Ectodermal cell (in vitro differentiated cells): ENCODE measurements around the gene FYN.

Experiments
- H3K27ac ChIP-seq: 2 replicates; pipeline ENCODE4 v1.7.0; 2013; ENCODE audit warnings: mild to moderate bottlenecking, low read depth, low read length; ENCODE audit not compliant: insufficient read depth, poor library complexity, severe bottlenecking
- H3K27me3 ChIP-seq: 2 replicates; pipeline ENCODE4 v1.7.0; 2013; ENCODE audit warnings: mild to moderate bottlenecking, low read length; ENCODE audit not compliant: insufficient read depth, control insufficient read depth, poor library complexity, severe bottlenecking
- H3K36me3 ChIP-seq: one replicate; pipeline ENCODE4 v1.7.0; 2013; ENCODE audit warnings: low read length; ENCODE audit not compliant: control insufficient read depth, insufficient read depth
- H3K4me1 ChIP-seq: one replicate; pipeline ENCODE4 v1.7.0; 2013; ENCODE audit warnings: low read length; ENCODE audit not compliant: control insufficient read depth, insufficient read depth
- H3K4me3 ChIP-seq: 2 replicates; pipeline ENCODE4 v1.7.0; 2013; ENCODE audit warnings: low read depth, low read length, control low read depth; ENCODE audit not compliant: insufficient read depth
- H3K9me3 ChIP-seq: 2 replicates; pipeline ENCODE4 v1.7.0; 2013; ENCODE audit warnings: mild to moderate bottlenecking, low read length, moderate library complexity; ENCODE audit not compliant: control insufficient read depth
- WGBS, 2 experiments: methylation state at CpG; one replicate each; pipeline ENCODE4 v1.1.7; 2013; ENCODE audit warnings: missing lambda C conversion rate in 2 of 2; 5-methylcytosine and 5-hydroxymethylcytosine counted together

Gene FYN

DNA sequence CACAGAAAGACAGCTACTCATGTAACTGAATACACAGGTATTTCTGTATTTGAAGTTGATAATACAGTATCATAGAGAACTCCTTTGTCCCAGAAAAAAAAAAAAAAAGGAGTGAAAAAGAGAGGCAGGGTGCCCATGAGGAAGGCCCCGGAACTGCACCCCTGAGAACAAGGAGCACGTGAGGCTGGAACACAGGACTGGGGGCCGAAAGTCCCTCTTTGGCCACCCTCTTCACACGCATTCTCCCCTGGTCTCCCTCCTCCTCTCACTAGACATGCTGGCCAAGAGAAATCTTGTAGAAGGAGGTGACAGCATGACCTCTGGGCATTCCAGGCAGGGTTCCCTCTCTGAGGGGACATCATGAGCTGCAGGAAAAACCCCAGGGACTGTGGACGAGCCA lies 204.8 kb downstream of the FYN start:
- Histone ChIP-seq H3K27me3 (no peaks in the 10 kb centered on the region), H3K36me3 (peaks cover 11% of the 10 kb centered on the region), H3K27ac (no peak overlapping the region)

DNA sequence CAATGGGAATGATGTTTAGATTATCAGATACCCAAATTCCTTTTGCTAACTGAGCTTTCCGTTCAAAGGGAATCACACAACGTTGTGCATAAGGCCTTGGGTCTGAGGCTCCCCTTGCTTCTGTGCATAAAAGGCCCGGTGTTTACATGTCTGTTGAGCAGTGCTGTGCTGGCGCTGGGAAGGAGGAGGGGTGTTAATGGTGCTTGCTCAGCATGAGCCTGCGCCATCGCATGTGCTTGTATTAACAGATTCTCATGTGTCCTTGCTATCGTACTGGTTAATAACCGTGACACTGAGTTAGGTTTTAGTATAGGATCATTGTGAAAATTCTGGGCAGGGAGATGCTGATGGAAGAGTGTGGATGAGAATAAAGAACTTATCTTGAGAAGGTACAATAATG lies 205.3 kb downstream of the FYN start:
- 90 to 91% methylated on average over 8 of the region's 8 CpGs for WGBS, 2 experiments
- Histone ChIP-seq H3K4me1 (peaks cover 20% of the 10 kb centered on the region), H3K27ac (no peak overlapping the region), H3K9me3 (no peaks in the 10 kb centered on the region), H3K27me3 (no peaks in the 10 kb centered on the region), H3K4me3 (no peak overlapping the region), H3K36me3 (peaks cover 11% of the 10 kb centered on the region)

More for the DNA sequence above, 204.8 kb downstream of the FYN start:
- Histone ChIP-seq H3K9me3 (no peaks in the 10 kb centered on the region), H3K4me1 (peaks cover 20% of the 10 kb centered on the region), H3K4me3 (no peak overlapping the region)
- WGBS, 2 experiments: 79 to 86% methylated on average over 5 of the region's 5 CpGs

DNA sequence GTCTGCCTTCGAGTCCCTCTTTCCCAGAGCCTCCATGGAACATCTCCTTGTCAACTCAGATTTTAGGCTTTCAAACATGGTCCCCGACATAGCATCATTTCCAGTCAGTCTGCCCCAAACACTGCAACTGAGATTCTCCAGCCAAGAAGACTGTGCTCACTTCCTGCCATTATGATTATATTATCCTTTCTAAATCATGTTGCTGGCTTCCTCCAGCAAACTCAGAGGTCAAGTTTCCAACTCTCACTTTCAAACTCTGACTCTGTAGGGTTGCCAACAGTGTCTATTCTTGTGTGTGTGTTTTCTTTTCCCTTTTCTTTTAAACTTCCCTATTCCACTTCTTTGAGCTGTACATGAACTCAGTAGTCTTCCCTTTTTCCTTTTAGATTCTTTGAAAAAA lies 206.4 kb downstream of the FYN start:
- H3K4me1 ChIP-seq: peaks cover 27% of the 10 kb centered on the region
- 95 to 98% methylated on average over 2 of the region's 2 CpGs for WGBS, 2 experiments
- no peaks in the 10 kb centered on the region for H3K9me3 ChIP-seq
- no peak overlapping the region for H3K4me3 ChIP-seq
- no peak overlapping the region for H3K27ac ChIP-seq
- peaks cover 6% of the 10 kb centered on the region for H3K36me3 ChIP-seq
- no peaks in the 10 kb centered on the region for H3K27me3 ChIP-seq

DNA sequence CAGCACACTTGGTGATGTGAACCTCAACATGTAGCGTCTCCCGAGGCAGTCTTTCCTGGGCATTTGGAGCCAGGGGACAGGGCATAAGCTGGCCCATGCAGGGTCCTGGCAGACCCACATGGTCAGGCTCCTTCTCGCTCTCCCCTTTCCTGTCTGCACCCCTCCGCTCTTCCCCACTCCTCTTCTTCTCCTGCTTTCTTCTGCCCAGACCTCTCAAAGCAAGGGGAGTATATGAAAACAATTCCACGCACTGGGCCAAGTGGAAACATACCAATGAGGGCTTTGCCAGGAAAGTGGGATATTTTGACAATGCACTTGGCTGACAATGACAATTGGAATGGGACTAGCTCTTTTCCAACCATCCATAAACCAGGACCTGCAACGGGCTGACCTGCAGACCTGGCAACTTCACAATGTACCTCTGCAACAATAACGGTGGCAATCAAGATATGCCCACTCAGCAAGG lies 208.7 kb downstream of the FYN start:
- Histone ChIP-seq H3K36me3 (no peaks in the 10 kb centered on the region), H3K4me3 (no peak overlapping the region), H3K9me3 (no peaks in the 10 kb centered on the region), H3K27me3 (no peaks in the 10 kb centered on the region), H3K4me1 (peaks cover 37% of the 10 kb centered on the region), H3K27ac (no peak overlapping the region)
- 94% methylated on average over 7 of the region's 7 CpGs for WGBS, 2 experiments

DNA sequence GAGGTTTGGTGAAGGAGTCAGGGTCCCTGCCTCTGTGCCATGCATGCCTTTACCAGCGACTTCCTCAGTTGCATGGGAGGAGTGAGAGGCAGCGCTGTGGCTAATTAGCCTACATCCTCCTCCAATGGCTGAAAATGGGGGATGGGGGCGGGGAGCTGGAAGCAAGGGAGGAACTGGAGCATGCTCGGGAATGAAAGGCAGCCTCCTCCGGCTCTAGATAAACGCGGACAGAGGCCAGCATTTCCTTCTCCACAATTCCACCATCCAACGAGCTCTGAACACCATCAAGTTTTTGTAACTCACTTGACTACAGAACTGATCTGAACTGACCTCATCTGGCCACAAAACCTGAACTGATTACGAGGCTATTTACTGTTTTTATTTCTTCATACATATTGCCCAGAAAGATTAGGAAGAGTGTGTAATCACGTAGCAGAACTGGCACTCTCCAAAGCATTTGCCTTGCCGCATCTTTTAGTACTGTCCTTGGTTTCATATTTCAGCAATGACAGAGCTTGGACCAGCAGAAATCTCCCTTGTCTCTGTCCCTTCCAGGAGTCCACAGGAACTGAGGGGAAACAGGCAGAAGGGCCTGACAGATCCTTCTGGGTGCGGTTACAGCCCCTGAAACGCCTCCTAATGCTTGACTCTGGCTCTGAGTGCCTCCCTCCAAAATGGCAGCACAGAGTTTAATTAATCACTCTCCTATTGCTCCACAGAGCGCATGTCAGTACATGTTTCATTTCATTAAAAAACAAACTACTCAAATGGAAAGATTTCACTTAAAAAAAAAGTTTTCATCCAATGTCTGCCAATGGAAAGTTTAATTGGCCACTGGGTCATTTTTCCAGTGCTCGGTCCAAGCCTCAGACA lies 209.3 kb downstream of the FYN start:
- no peaks in the 10 kb centered on the region for H3K36me3 ChIP-seq
- peak overlapping the region; percentile 22 for H3K27ac ChIP-seq
- H3K27me3 ChIP-seq: no peaks in the 10 kb centered on the region
- H3K4me3 ChIP-seq: no peak overlapping the region
- H3K4me1 ChIP-seq: peaks cover 37% of the 10 kb centered on the region
- no peaks in the 10 kb centered on the region for H3K9me3 ChIP-seq
- 36 to 41% methylated on average over 15 of the region's 15 CpGs for WGBS, 2 experiments

DNA sequence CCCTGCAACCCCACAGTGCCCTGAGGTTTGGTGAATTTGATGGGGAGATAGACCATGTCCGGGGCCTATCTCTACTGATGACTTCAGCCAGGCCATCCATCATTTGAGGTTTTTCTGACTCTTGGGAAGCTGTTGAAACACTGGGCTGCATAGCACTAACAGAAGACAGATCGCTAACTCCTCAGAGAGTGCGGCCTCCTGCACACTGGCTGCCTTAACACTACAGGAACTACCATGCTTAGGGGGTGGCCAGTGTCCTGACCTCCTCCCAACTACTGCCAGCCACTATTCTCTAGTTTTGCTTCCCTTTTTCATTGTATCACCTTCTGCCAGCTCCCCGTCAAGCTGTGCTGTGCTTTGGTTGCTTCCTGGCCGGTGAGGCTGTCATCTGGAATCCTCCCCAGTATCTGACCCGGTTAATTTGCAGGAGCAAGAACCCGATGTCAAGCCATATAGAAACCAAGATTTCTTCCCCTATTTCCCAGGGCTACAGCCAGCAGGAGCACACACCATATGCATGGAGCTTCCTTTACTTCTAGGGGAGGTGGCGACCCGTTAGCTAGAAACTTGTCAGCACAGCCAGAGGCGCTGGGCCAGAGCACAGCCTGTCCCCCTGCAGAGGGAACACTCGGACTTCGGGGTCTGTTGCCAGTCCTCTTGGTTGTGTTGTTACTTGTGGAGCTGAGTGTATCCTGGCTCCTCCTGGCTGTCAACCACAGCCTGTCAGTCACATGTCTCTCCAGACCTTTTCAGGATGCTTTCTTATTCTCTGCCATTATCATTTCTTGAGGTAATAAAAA lies 210.3 kb downstream of the FYN start:
- 63 to 69% methylated on average over 12 of the region's 12 CpGs for WGBS, 2 experiments
- Histone ChIP-seq H3K4me1 (peaks cover 37% of the 10 kb centered on the region), H3K27me3 (no peaks in the 10 kb centered on the region), H3K4me3 (no peak overlapping the region), H3K27ac (no peak overlapping the region), H3K9me3 (no peaks in the 10 kb centered on the region), H3K36me3 (no peaks in the 10 kb centered on the region)

DNA sequence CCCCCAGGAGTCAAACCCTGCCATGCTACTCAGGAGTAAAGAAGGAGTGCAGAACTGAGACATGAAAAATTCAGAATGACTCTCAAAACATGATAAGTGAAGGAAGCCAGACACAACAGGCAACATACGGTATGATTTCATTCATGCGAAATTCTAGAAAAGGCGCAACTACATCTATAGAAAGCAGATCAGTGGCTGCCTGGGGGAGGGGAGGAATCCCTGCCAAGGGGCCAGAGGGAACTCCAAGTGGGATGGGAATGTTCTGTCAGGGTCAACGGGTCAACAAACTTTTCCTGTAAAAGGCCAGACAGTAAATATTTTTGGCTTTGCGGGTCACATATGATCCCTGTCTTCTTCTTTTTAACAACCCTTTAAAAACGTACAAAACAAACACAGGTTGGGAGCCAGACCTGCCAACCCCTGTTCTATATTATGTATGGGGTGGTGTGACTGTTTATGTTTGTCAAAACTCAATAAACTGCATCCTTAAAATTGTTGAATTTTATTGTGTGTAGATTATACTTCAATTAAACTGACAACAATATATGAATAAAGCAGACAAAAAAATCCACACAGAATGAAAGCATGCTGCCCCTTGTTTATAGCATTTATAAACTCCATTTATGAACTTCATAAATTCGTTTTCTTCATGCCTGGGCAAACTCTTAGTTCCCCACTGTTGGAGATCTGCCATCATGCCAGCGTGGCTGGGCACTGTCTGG lies 211.0 kb downstream of the FYN start:
- no peaks in the 10 kb centered on the region for H3K36me3 ChIP-seq
- H3K27ac ChIP-seq: peak overlapping the region; percentile 51
- peak overlapping the region; percentile 22 for H3K4me3 ChIP-seq
- no peaks in the 10 kb centered on the region for H3K27me3 ChIP-seq
- 51 to 57% methylated on average over 7 to 8 of the region's 8 CpGs for WGBS, 2 experiments
- no peaks in the 10 kb centered on the region for H3K9me3 ChIP-seq
- H3K4me1 ChIP-seq: peaks cover 37% of the 10 kb centered on the region

DNA sequence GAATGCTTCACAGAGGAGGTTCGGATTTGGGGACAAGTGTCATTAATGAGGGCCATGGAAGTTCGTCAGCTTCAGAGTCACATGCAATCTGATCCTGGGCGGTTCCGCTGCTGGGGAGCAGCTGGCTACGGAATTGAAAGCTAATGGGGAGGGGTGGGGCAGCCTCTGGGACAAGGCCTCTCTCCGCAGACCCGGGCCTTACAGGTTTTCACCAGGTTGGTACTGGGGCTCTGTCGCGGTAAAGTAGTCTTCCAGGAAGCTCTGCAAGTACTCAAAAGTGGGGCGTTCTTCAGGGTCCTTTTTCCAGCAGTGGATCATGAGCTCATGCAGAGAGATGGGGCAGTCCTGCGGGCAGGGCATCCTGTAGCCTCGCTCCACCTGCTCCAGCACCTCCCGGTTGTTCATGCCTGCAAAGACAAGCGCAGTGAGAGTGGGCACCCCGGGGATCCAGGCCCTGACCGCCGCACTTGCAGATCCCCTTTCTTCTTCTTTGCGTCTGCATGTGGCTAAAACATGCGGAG lies 211.7 kb downstream of the FYN start:
- peaks cover 37% of the 10 kb centered on the region for H3K4me1 ChIP-seq
- H3K9me3 ChIP-seq: no peaks in the 10 kb centered on the region
- H3K4me3 ChIP-seq: peak overlapping the region; percentile 22
- no peaks in the 10 kb centered on the region for H3K36me3 ChIP-seq
- peak overlapping the region; percentile 51 for H3K27ac ChIP-seq
- 5 to 6% methylated on average over 19 of the region's 19 CpGs for WGBS, 2 experiments
- no peaks in the 10 kb centered on the region for H3K27me3 ChIP-seq

DNA sequence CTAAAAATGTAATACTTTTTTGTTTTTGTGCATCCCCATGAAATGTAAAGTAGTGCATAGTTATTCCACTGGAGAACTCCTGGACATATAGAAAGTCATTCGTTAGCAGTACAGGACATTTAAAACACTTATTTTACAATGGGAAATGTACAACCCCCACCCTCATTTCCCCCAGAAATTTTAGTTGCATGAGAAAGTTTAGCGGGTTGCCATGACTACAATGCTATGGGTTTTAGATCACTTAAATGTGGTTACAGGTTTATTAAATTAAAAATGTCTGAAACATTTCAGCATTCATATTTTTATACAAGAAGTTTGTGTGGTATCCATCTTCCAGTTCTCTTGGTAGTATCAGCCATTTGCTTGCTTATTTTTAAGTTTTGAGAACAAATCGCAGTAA lies 212.7 kb downstream of the FYN start:
- Histone ChIP-seq H3K36me3 (no peaks in the 10 kb centered on the region), H3K4me1 (peaks cover 37% of the 10 kb centered on the region), H3K27me3 (no peaks in the 10 kb centered on the region), H3K27ac (no peak overlapping the region), H3K9me3 (no peaks in the 10 kb centered on the region), H3K4me3 (no peak overlapping the region)
- WGBS, 2 experiments: 96 to 98% methylated on average over 2 of the region's 3 CpGs
